Trophoblast cell (in vitro differentiated cells and primary cell): ENCODE data around the gene RBL1.
"Not testable (repeated sequence)": the region's sequence is repeated elsewhere in the genome, so short reads cannot be mapped to it uniquely, and the experiment has no call there.

Experiments
- DNase-seq, 2 donors: peaks; one replicate each; pipeline ENCODE4 v3.0.0-alpha.2; 2016
- H2AFZ ChIP-seq: 2 replicates; pipeline ENCODE4 v1.6.1; 2013; ENCODE audit warnings: low read length, moderate library complexity, mild to moderate bottlenecking; ENCODE audit not compliant: insufficient read depth, poor library complexity
- H2AK5ac ChIP-seq: 2 replicates; pipeline ENCODE4 v1.6.1; 2013; ENCODE audit warnings: mild to moderate bottlenecking, low read length
- H2BK120ac ChIP-seq: 2 replicates; pipeline ENCODE4 v1.6.1; 2013; ENCODE audit warnings: low read length, mild to moderate bottlenecking, moderate library complexity; ENCODE audit not compliant: insufficient read depth, poor library complexity
- H2BK12ac ChIP-seq: 2 replicates; pipeline ENCODE4 v1.6.1; 2013; ENCODE audit warnings: mild to moderate bottlenecking, low read length, moderate library complexity
- H2BK5ac ChIP-seq: 2 replicates; pipeline ENCODE4 v1.6.1; 2013; ENCODE audit warnings: low read length, low read depth, moderate library complexity, mild to moderate bottlenecking; ENCODE audit not compliant: poor library complexity
- H3K14ac ChIP-seq: 2 replicates; pipeline ENCODE4 v1.6.1; 2013; ENCODE audit warnings: mild to moderate bottlenecking, low read length
- H3K18ac ChIP-seq: 2 replicates; pipeline ENCODE4 v1.6.1; 2013; ENCODE audit warnings: mild to moderate bottlenecking, low read length
- H3K23ac ChIP-seq: 2 replicates; pipeline ENCODE4 v1.6.1; 2013; ENCODE audit warnings: low read length
- H3K27ac ChIP-seq: 2 replicates; pipeline ENCODE4 v1.5.1; 2013; ENCODE audit warnings: low read depth, mild to moderate bottlenecking, inconsistent platforms, low read length, moderate library complexity
- H3K27me3 ChIP-seq: 2 replicates; pipeline ENCODE4 v1.6.1; 2013; ENCODE audit warnings: inconsistent platforms, mild to moderate bottlenecking, low read length, moderate library complexity; ENCODE audit not compliant: insufficient read depth
- H3K36me3 ChIP-seq, 2 experiments: 1 replicate in 1 of 2; 2 replicates in 1 of 2; pipeline ENCODE4 v1.6.1; 2013; ENCODE audit warnings: low read length in 2 of 2, mild to moderate bottlenecking in 2 of 2, moderate library complexity in 1 of 2; ENCODE audit not compliant: insufficient read depth in 2 of 2, control insufficient read depth in 1 of 2
- H3K4ac ChIP-seq: 2 replicates; pipeline ENCODE4 v1.6.1; 2013; ENCODE audit warnings: low read depth, mild to moderate bottlenecking, low read length, moderate library complexity
- H3K4me1 ChIP-seq, 2 experiments: 1 replicate in 1 of 2; 2 replicates in 1 of 2; pipeline ENCODE4 v1.6.1; 2013; ENCODE audit warnings: low read length in 2 of 2, mild to moderate bottlenecking in 2 of 2, moderate library complexity in 1 of 2; ENCODE audit not compliant: insufficient read depth in 2 of 2, control insufficient read depth in 1 of 2
- H3K4me2 ChIP-seq: 2 replicates; pipeline ENCODE4 v1.6.1; 2013; ENCODE audit warnings: inconsistent platforms, mild to moderate bottlenecking, low read length, moderate library complexity
- H3K4me3 ChIP-seq: 2 replicates; pipeline ENCODE4 v1.5.1; 2013; ENCODE audit warnings: mild to moderate bottlenecking, low read depth, low read length, inconsistent platforms
- H3K79me1 ChIP-seq: one replicate; pipeline ENCODE4 v1.6.1; 2013; ENCODE audit warnings: low read length
- H3K79me2 ChIP-seq: 2 replicates; pipeline ENCODE4 v1.6.1; 2013; ENCODE audit warnings: low read length, mild to moderate bottlenecking; ENCODE audit not compliant: control insufficient read depth, insufficient read depth, poor library complexity
- H3K9ac ChIP-seq: 2 replicates; pipeline ENCODE4 v1.6.1; 2013; ENCODE audit warnings: mild to moderate bottlenecking, low read length
- H3K9me3 ChIP-seq: 2 replicates; pipeline ENCODE4 v1.6.1; 2013; ENCODE audit warnings: low read depth, mild to moderate bottlenecking, control low read depth, inconsistent platforms, low read length; ENCODE audit not compliant: insufficient read depth
- H4K12ac ChIP-seq: 2 replicates; pipeline ENCODE4 v1.6.1; 2013; ENCODE audit warnings: low read depth, mild to moderate bottlenecking, low read length, moderate library complexity
- H4K8ac ChIP-seq: 2 replicates; pipeline ENCODE4 v1.6.1; 2013; ENCODE audit warnings: low read depth, mild to moderate bottlenecking, low read length, moderate library complexity
- H4K91ac ChIP-seq: one replicate; pipeline ENCODE4 v1.6.1; 2013; ENCODE audit warnings: low read depth, mild to moderate bottlenecking, low read length, moderate library complexity
- WGBS: extraction: QIAGEN DNeasy Blood & Tissue Kit; methylation state at CpG from one replicate; pipeline ENCODE4 v1.1.7; 2013; ENCODE audit warnings: missing lambda C conversion rate; ENCODE audit not compliant: insufficient read length, insufficient coverage; ENCODE audit errors: extremely low coverage; 5-methylcytosine and 5-hydroxymethylcytosine counted together

The RBL1 gene

GRCh38 chr20:37039366-37039765, 56.4 kb downstream of the RBL1 start:
- H4K91ac ChIP-seq, H3K4me3 ChIP-seq, H3K27ac ChIP-seq, H4K8ac ChIP-seq, H2BK12ac ChIP-seq, H3K79me2 ChIP-seq, H3K9ac ChIP-seq, H3K18ac ChIP-seq, H3K4ac ChIP-seq, H3K79me1 ChIP-seq, H2BK5ac ChIP-seq, H3K9me3 ChIP-seq, DNase-seq, H3K14ac ChIP-seq, H3K27me3 ChIP-seq, H3K4me2 ChIP-seq, H2AFZ ChIP-seq, H2BK120ac ChIP-seq, H2AK5ac ChIP-seq, H3K23ac ChIP-seq, H3K4me1 ChIP-seq, H4K12ac ChIP-seq: not testable (repeated sequence)
- WGBS = no CpG with 5 or more reads among the region's 2 CpGs
- peaks cover 4 to 13% of the 10 kb centered on the region in 2 experiments for H3K36me3 ChIP-seq

- Histone ChIP-seq H2BK120ac (no peak overlapping the region), H4K91ac (no peak overlapping the region), H2AFZ (no peak overlapping the region), H3K18ac (no peak overlapping the region), H3K9ac (no peak overlapping the region), H3K36me3 (peaks cover 3 to 9% of the 10 kb centered on the region in 2 experiments), H3K4me1 (no peaks in the 10 kb centered on the region), H3K9me3 (no peaks in the 10 kb centered on the region), H3K79me1 (no peaks in the 10 kb centered on the region), H4K12ac (no peak overlapping the region), H2BK5ac (no peak overlapping the region), H3K14ac (no peak overlapping the region), H3K27me3 (no peaks in the 10 kb centered on the region), H3K4ac (no peak overlapping the region), H2AK5ac (no peak overlapping the region), H3K27ac (no peak overlapping the region), H3K23ac (no peak overlapping the region), H4K8ac (no peak overlapping the region), H3K4me3 (no peak overlapping the region), H3K79me2 (no peaks in the 10 kb centered on the region), H2BK12ac (no peak overlapping the region), H3K4me2 (no peak overlapping the region)
- WGBS = no CpG with 5 or more reads among the region's 4 CpGs
- no peak for DNase-seq
Observed at GRCh38 chr20:37032077-37032476, 63.7 kb downstream of the RBL1 start.

- Histone ChIP-seq H3K79me2 (no peaks in the 10 kb centered on the region), H4K8ac (no peak overlapping the region), H2BK12ac (no peak overlapping the region), H3K27ac (no peak overlapping the region), H3K79me1 (no peaks in the 10 kb centered on the region), H3K4me2 (no peak overlapping the region), H2AK5ac (no peak overlapping the region), H2BK5ac (no peak overlapping the region), H3K18ac (no peak overlapping the region), H3K14ac (no peak overlapping the region), H3K23ac (no peak overlapping the region), H3K4me3 (no peak overlapping the region), H4K91ac (no peak overlapping the region), H3K27me3 (no peaks in the 10 kb centered on the region), H3K4ac (no peak overlapping the region), H3K9me3 (no peaks in the 10 kb centered on the region), H2BK120ac (no peak overlapping the region), H3K9ac (no peak overlapping the region), H3K4me1 (no peaks in the 10 kb centered on the region), H3K36me3 (peaks cover 0 to 10% of the 10 kb centered on the region in 2 experiments), H2AFZ (no peak overlapping the region), H4K12ac (no peak overlapping the region)
- no peak for DNase-seq
- no CpG with 5 or more reads among the region's 2 CpGs for WGBS
Observed at GRCh38 chr20:37020636-37021035, 75.2 kb downstream of the RBL1 start.

GRCh38 chr20:37012631-37013030, 83.2 kb downstream of the RBL1 start:
- H3K18ac ChIP-seq, H2BK5ac ChIP-seq, H3K23ac ChIP-seq, H3K4me1 ChIP-seq, H2AK5ac ChIP-seq, H3K27me3 ChIP-seq, H3K14ac ChIP-seq, H3K9me3 ChIP-seq, H2AFZ ChIP-seq, H3K4ac ChIP-seq, H4K8ac ChIP-seq, H3K79me2 ChIP-seq, H3K79me1 ChIP-seq, H3K4me3 ChIP-seq, H3K9ac ChIP-seq, DNase-seq, H4K91ac ChIP-seq, H2BK120ac ChIP-seq, H3K4me2 ChIP-seq, H3K27ac ChIP-seq, H2BK12ac ChIP-seq, H4K12ac ChIP-seq: not testable (repeated sequence)
- no CpG with 5 or more reads among the region's 28 CpGs for WGBS
- peaks cover 0 to 15% of the 10 kb centered on the region in 2 experiments for H3K36me3 ChIP-seq
